ENCODE measurements around the gene YES1. TPM values are rescaled to one million over a fixed set of nuclear protein-coding genes. Genes with fewer than 3 reads are reported as not detected.
"Not testable (repeated sequence)": the region's sequence is repeated elsewhere in the genome, so short reads cannot be mapped to it uniquely, and the experiment has no call there.

Gene YES1
- total RNA-seq, 4 donors from 2014 or later: 49.4 to 128 (median 96.0) TPM

DNA sequence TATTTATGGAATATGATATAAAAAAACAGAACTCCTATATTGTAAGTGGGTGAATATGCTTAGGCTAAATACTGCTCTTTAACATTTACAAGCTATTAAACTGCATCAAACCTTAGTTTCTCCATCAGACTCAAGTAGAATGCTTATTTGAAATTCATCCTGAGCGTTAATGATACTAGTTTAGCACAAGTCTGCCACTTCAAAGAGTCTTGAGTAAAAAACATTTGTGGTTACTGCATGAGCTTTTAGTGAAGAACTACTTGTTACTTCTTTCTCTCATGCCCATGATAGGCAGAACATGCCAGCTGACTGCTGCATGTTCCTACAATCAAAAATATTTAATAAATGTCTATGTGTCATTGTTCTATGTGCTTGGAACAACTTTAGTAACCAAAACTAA is 12.1 kb downstream of the YES1 start:
- H3K4me3 ChIP-seq: no peak overlapping the region
- DNase-seq: no peak
- H3K4me1 ChIP-seq: peaks cover 0 to 19% (median 4%) of the 10 kb centered on the region in 4 donors
- in situ Hi-C loops (cut with MboI; ENCODE audit: low pct_ligation_motif_present in 1 of 4, low pct_unique_long_range_greater_than_20kb in 1 of 4, low sequenced_read_pairs in 3 of 4): no loop called here
- WGBS, 2 donors (ENCODE audit: low coverage in 1 of 2): 80 to 89% methylated on average over 1 of the region's 1 CpG
- TF ChIP-seq POLR2A (IDR thresholded peaks at IDR 0.05) (no peak), POLR2AphosphoS5 (IDR thresholded peaks at IDR 0.05) (no peak), EP300 (IDR thresholded peaks at IDR 0.05; ENCODE audit: low read depth) (no peak)
- TF ChIP-seq, protein P1, sequence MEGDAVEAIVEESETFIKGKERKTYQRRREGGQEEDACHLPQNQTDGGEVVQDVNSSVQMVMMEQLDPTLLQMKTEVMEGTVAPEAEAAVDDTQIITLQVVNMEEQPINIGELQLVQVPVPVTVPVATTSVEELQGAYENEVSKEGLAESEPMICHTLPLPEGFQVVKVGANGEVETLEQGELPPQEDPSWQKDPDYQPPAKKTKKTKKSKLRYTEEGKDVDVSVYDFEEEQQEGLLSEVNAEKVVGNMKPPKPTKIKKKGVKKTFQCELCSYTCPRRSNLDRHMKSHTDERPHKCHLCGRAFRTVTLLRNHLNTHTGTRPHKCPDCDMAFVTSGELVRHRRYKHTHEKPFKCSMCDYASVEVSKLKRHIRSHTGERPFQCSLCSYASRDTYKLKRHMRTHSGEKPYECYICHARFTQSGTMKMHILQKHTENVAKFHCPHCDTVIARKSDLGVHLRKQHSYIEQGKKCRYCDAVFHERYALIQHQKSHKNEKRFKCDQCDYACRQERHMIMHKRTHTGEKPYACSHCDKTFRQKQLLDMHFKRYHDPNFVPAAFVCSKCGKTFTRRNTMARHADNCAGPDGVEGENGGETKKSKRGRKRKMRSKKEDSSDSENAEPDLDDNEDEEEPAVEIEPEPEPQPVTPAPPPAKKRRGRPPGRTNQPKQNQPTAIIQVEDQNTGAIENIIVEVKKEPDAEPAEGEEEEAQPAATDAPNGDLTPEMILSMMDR (IDR thresholded peaks at IDR 0.05): no peak
- no peaks in the 10 kb centered on the region for H3K9me3 ChIP-seq
- no peak overlapping the region for H3K27ac ChIP-seq
- intact Hi-C loops (cut with DNase I; ENCODE audit: low total_unique reads): no loop called here
- no peaks in the 10 kb centered on the region for H3K27me3 ChIP-seq
- H3K36me3 ChIP-seq: no peaks in the 10 kb centered on the region

- H3K4me3 ChIP-seq; H3K27me3 ChIP-seq; H3K9me3 ChIP-seq; H3K36me3 ChIP-seq; H3K27ac ChIP-seq; DNase-seq; in situ Hi-C loops (cut with MboI; ENCODE audit: low pct_ligation_motif_present in 1 of 4, low pct_unique_long_range_greater_than_20kb in 1 of 4, low sequenced_read_pairs in 3 of 4); intact Hi-C loops (cut with DNase I; ENCODE audit: low total_unique reads): not testable (repeated sequence)
- peaks cover 0 to 11% (median 4%) of the 10 kb centered on the region in 4 donors for H3K4me1 ChIP-seq
- 100% methylated on average over 1 of the region's 1 CpG; no CpG with 5 or more reads in 1 of the 2 donors for WGBS, 2 donors (ENCODE audit: low coverage in 1 of 2)
Measured at GRCh38 chr18:795383-795782, 16.7 kb downstream of the YES1 start.

GRCh38 chr18:789397-789796 is 22.6 kb downstream of the YES1 start:
- intact Hi-C loops (cut with DNase I; ENCODE audit: low total_unique reads): no loop called here
- WGBS, 2 donors (ENCODE audit: low coverage in 1 of 2): 76 to 78% methylated on average over 1 of the region's 1 CpG
- H3K27me3 ChIP-seq: no peaks in the 10 kb centered on the region
- H3K27ac ChIP-seq: no peak overlapping the region
- no peak overlapping the region for H3K4me3 ChIP-seq
- no peaks in the 10 kb centered on the region for H3K4me1 ChIP-seq
- in situ Hi-C loops (cut with MboI; ENCODE audit: low pct_ligation_motif_present in 1 of 4, low pct_unique_long_range_greater_than_20kb in 1 of 4, low sequenced_read_pairs in 3 of 4): no loop called here
- no peaks in the 10 kb centered on the region for H3K36me3 ChIP-seq
- TF ChIP-seq, protein P1 (IDR thresholded peaks at IDR 0.05): no peak
- TF ChIP-seq POLR2A (IDR thresholded peaks at IDR 0.05) (no peak), POLR2AphosphoS5 (IDR thresholded peaks at IDR 0.05) (no peak), EP300 (IDR thresholded peaks at IDR 0.05; ENCODE audit: low read depth) (no peak)
- no peak for DNase-seq
- no peaks in the 10 kb centered on the region for H3K9me3 ChIP-seq

- TF ChIP-seq EP300 (IDR thresholded peaks at IDR 0.05; ENCODE audit: low read depth): no peak
- no peak for TF ChIP-seq POLR2A (IDR thresholded peaks at IDR 0.05)
- TF ChIP-seq, protein P1 (IDR thresholded peaks at IDR 0.05): no peak
- no peak for TF ChIP-seq POLR2AphosphoS5 (IDR thresholded peaks at IDR 0.05)
- no peak overlapping the region for H3K27ac ChIP-seq
- H3K4me1 ChIP-seq: peaks cover 0 to 7% (median 0%) of the 10 kb centered on the region in 4 donors
- WGBS, 2 donors (ENCODE audit: low coverage in 1 of 2): 74 to 80% methylated on average over 1 of the region's 1 CpG
- H3K9me3 ChIP-seq: no peaks in the 10 kb centered on the region
- H3K27me3 ChIP-seq: no peaks in the 10 kb centered on the region
- DNase-seq: no peak
- in situ Hi-C loops (cut with MboI; ENCODE audit: low pct_ligation_motif_present in 1 of 4, low pct_unique_long_range_greater_than_20kb in 1 of 4, low sequenced_read_pairs in 3 of 4): no loop called here
- H3K4me3 ChIP-seq: no peak overlapping the region
- intact Hi-C loops (cut with DNase I; ENCODE audit: low total_unique reads): no loop called here
- H3K36me3 ChIP-seq: no peaks in the 10 kb centered on the region
Measured at GRCh38 chr18:785242-785641, 26.8 kb downstream of the YES1 start.

DNA sequence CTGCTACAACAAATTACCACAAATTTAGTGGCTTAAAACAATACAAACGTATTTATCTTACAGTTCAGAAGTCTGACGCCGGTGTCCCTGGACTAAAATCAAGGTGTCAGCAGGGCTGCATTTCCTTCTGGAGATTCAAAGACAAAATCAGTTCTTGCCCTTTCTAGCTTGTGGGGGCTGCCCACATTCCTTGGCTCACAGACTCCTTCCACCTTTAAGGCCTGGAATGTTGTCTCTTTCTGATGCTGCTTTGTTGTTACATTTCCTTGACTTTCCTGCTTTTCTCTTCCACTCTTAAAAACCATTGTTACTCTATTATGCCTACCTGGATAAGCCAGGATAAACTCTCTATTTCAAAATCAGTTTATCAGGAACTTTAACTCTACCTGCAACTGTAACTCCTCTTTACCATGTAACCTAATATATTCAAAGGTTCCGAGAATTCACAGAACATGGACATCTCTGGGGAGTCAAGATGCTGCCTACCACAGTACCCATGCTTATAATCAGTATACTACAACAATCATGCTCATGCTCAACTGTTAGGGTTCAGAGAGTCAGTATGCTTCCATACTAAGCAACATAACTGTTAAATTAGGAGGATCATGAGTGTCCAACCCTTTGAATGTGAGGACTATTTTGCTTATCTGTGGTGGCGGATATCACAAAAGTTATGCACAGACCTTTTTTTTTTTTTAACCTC is 27.4 kb downstream of the YES1 start:
- TF ChIP-seq POLR2A (IDR thresholded peaks at IDR 0.05) (no peak), POLR2AphosphoS5 (IDR thresholded peaks at IDR 0.05) (no peak), EP300 (IDR thresholded peaks at IDR 0.05; ENCODE audit: low read depth) (no peak)
- TF ChIP-seq, protein P1 (IDR thresholded peaks at IDR 0.05): no peak
- no peak overlapping the region for H3K27ac ChIP-seq
- no peak for DNase-seq
- 85 to 90% methylated on average over 5 of the region's 5 CpGs for WGBS, 2 donors (ENCODE audit: low coverage in 1 of 2)
- H3K4me1 ChIP-seq: peaks cover 0 to 10% (median 0%) of the 10 kb centered on the region in 4 donors
- H3K9me3 ChIP-seq: no peaks in the 10 kb centered on the region
- intact Hi-C loops (cut with DNase I; ENCODE audit: low total_unique reads): no loop called here
- in situ Hi-C loops (cut with MboI; ENCODE audit: low pct_ligation_motif_present in 1 of 4, low pct_unique_long_range_greater_than_20kb in 1 of 4, low sequenced_read_pairs in 3 of 4): no loop called here
- H3K36me3 ChIP-seq: no peaks in the 10 kb centered on the region
- no peaks in the 10 kb centered on the region for H3K27me3 ChIP-seq
- H3K4me3 ChIP-seq: no peak overlapping the region

Data from transverse colon (tissue), 4 donors.